PC-9 (cell line): Measurements from ENCODE around the gene PSEN1. TPM values are rescaled to one million over a fixed set of nuclear protein-coding genes. Genes with fewer than 3 reads are reported as not detected.

Source experiments
- BruUV-seq: library from RNA; stranded (reverse); fragments of 400-500 nt; replicated peaks from 2 replicates; lab custom pipeline; 2021; lab: Mats Ljungman, UMichigan
- CTCF ChIA-PET: fragments of 300-600 bp; sonication (Branson Sonifier 250); formaldehyde crosslinking; loops from one replicate; lab custom pipeline; 2022; ENCODE audit warnings: antibody characterized with exemption; lab: Charles Lee
- POLR2A ChIA-PET: fragments of 300-600 bp; sonication (Branson Sonifier 250); formaldehyde crosslinking; loops from one replicate; lab custom pipeline; 2022; ENCODE audit warnings: antibody characterized with exemption; ENCODE audit not compliant: unreplicated experiment; lab: Charles Lee
- DNase-seq, 2 experiments: peaks; one replicate each; pipeline versions ENCODE4 v3.0.0 to v3.0.0-alpha.2; 2015 to 2022; ENCODE audit warnings: mixed read lengths in 1 of 2
- H2AFZ ChIP-seq: fragments of 200-600 bp; sonication (generic); 2 replicates; pipeline ENCODE4 v1.8.1; 2017; ENCODE audit warnings: antibody characterized with exemption
- H3F3A ChIP-seq: fragments of 200-600 bp; sonication (generic); 2 replicates; pipeline ENCODE4 v1.8.1; 2017; ENCODE audit warnings: antibody characterized with exemption, mild to moderate bottlenecking, low read depth; ENCODE audit not compliant: insufficient read depth
- H3K27ac ChIP-seq: fragments of 200-600 bp; sonication (generic); 2 replicates; pipeline ENCODE4 v1.6.1; 2016; ENCODE audit warnings: mixed run types
- H3K27me3 ChIP-seq: fragments of 200-600 bp; sonication (generic); 2 replicates; pipeline ENCODE4 v1.6.1; 2016; ENCODE audit warnings: low read depth, mixed run types; ENCODE audit not compliant: insufficient read depth
- H3K36me3 ChIP-seq: fragments of 200-600 bp; sonication (generic); 2 replicates; pipeline ENCODE4 v1.6.1; 2016; ENCODE audit warnings: low read depth, mixed run types
- H3K4me1 ChIP-seq: fragments of 200-600 bp; sonication (generic); replicated peaks from 2 replicates; pipeline ENCODE4 v1.6.1; 2016; ENCODE audit warnings: mixed run types; ENCODE audit not compliant: insufficient read depth
- H3K4me2 ChIP-seq: fragments of 200-600 bp; sonication (generic); 2 replicates; pipeline ENCODE4 v1.6.1; 2017; ENCODE audit warnings: mixed run types
- H3K4me3 ChIP-seq: fragments of 200-600 bp; sonication (generic); 2 replicates; pipeline ENCODE4 v1.6.1; 2016; ENCODE audit warnings: mixed run types
- H3K79me2 ChIP-seq: fragments of 200-600 bp; sonication (generic); 2 replicates; pipeline ENCODE4 v1.6.1; 2017; ENCODE audit warnings: low read depth, mixed run types
- H3K9me2 ChIP-seq: fragments of 200-600 bp; sonication (generic); 2 replicates; pipeline ENCODE4 v1.8.1; 2017; ENCODE audit warnings: mild to moderate bottlenecking; ENCODE audit not compliant: insufficient read depth
- H3K9me3 ChIP-seq: fragments of 200-600 bp; sonication (generic); 2 replicates; pipeline ENCODE4 v1.8.1; 2016; ENCODE audit warnings: low read depth; ENCODE audit not compliant: insufficient read depth
- H4K20me1 ChIP-seq: fragments of 200-600 bp; sonication (generic); 2 replicates; pipeline ENCODE4 v1.8.1; 2017; ENCODE audit not compliant: insufficient read depth
- EZH2 ChIP-seq: fragments of 200-600 bp; sonication (generic); IDR thresholded peaks from 2 replicates; pipeline ENCODE4 v1.8.0; 2017; ENCODE audit warnings: antibody characterized with exemption, low read depth
- intact Hi-C: fragments of 100-400 bp; cut with micrococcal nuclease; formaldehyde crosslinking; loops from one replicate; pipeline ENCODE4 v1.10.0; 2022; ENCODE audit not compliant: unreplicated experiment
- total RNA-seq: library from RNA; stranded (reverse); gene quantifications from 2 replicates; pipeline ENCODE4 v1.2.3, GENCODE V29; 2021
- TF ChIP-seq, protein P1 (sequence below): fragments of 200-600 bp; sonication (generic); conservative IDR thresholded peaks from 2 replicates; pipeline ENCODE4 v1.6.1; 2017; ENCODE audit warnings: mixed run types, antibody characterized with exemption, mild to moderate bottlenecking, moderate library complexity

PSEN1 gene
- total RNA-seq, 1 experiment from 2014 or later, result 44.0 TPM

DNA sequence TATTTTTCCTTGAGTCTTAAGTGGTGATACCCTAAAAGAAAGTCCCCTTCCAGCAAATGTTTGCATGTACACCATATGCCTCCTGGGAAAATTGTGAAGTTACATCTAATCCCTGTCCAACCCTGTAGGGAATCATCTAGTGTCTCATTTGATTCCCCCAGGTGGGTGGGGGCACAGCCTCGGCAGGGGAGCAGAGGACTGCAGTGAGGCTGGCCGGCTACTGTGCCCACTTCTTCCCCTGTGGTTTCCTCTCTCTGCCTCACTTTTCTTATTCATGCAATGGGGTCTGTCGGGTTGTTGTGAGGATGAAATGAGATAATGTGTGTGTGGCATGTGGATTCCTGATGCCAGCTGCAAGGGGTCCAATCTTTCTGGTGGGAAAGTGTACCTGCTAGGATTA, 107.0 kb downstream of the PSEN1 start:
- H3K9me2 ChIP-seq, result no peaks in the 10 kb centered on the region
- peaks cover 2% of the 10 kb centered on the region; the same call in 1 of the 2 replicates for H3K4me1 ChIP-seq
- no peak for DNase-seq
- CTCF ChIA-PET, result no interaction called here
- no TSS peak for BruUV-seq
- no peak for TF ChIP-seq EZH2
- TF ChIP-seq, protein P1, sequence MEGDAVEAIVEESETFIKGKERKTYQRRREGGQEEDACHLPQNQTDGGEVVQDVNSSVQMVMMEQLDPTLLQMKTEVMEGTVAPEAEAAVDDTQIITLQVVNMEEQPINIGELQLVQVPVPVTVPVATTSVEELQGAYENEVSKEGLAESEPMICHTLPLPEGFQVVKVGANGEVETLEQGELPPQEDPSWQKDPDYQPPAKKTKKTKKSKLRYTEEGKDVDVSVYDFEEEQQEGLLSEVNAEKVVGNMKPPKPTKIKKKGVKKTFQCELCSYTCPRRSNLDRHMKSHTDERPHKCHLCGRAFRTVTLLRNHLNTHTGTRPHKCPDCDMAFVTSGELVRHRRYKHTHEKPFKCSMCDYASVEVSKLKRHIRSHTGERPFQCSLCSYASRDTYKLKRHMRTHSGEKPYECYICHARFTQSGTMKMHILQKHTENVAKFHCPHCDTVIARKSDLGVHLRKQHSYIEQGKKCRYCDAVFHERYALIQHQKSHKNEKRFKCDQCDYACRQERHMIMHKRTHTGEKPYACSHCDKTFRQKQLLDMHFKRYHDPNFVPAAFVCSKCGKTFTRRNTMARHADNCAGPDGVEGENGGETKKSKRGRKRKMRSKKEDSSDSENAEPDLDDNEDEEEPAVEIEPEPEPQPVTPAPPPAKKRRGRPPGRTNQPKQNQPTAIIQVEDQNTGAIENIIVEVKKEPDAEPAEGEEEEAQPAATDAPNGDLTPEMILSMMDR, result no peak
- H3K4me2 ChIP-seq, result no peak overlapping the region
- no peak overlapping the region for H3K4me3 ChIP-seq
- H3K27ac ChIP-seq, result no peak overlapping the region
- H3K79me2 ChIP-seq, result no peaks in the 10 kb centered on the region
- POLR2A ChIA-PET, result interaction anchor here (0.6 kb wide), 1 partner anchor 20 kb away, joined by 4 read pairs; no protein-coding TSS in a partner anchor
- peaks cover 7% of the 10 kb centered on the region; the same call in 1 of the 2 replicates for H3F3A ChIP-seq
- H3K9me3 ChIP-seq, result no peaks in the 10 kb centered on the region
- 0 out of 2 replicates have a peak, but pooled peaks cover 13% of the 10 kb centered on the region for H3K27me3 ChIP-seq
- H2AFZ ChIP-seq, result no peak overlapping the region
- H3K36me3 ChIP-seq, result no peaks in the 10 kb centered on the region
- intact Hi-C loops, result no loop called here
- no peaks in the 10 kb centered on the region for H4K20me1 ChIP-seq

DNA sequence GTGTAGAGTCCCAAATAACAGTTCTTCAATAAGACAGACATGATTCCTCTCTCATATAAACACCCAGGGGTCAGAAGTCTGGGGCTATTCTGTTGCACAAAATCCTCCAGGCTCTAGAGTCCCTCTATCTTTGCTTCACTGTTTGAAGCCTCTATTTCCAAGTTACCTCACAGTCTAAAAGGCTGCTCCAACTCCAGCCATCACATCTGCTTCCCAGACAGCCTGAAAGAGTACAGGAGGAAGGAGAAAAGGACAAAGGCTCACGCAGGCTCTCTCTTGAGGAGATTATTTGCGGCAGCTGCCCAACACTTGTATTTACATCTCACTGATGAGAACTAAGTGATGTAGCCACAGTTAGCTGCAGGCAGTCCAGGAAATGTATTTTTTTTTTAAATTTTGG, 107.4 kb downstream of the PSEN1 start:
- Histone ChIP-seq H3K4me2 (no peak overlapping the region), H3F3A (peaks cover 6% of the 10 kb centered on the region; the same call in 1 of the 2 replicates), H4K20me1 (no peaks in the 10 kb centered on the region), H3K9me3 (no peaks in the 10 kb centered on the region), H3K4me1 (no peaks in the 10 kb centered on the region), H2AFZ (no peak overlapping the region), H3K27ac (no peak overlapping the region), H3K27me3 (0 out of 2 replicates have a peak, but pooled peaks cover 13% of the 10 kb centered on the region), H3K9me2 (no peaks in the 10 kb centered on the region), H3K36me3 (no peaks in the 10 kb centered on the region), H3K4me3 (no peak overlapping the region), H3K79me2 (no peaks in the 10 kb centered on the region)
- CTCF ChIA-PET, result no interaction called here
- no TSS peak for BruUV-seq
- TF ChIP-seq, protein P1, result no peak
- TF ChIP-seq EZH2, result no peak
- intact Hi-C loops, result no loop called here
- POLR2A ChIA-PET, result interaction anchor here (0.6 kb wide), 1 partner anchor 20 kb away, joined by 4 read pairs; no protein-coding TSS in a partner anchor
- DNase-seq, result no peak

DNA sequence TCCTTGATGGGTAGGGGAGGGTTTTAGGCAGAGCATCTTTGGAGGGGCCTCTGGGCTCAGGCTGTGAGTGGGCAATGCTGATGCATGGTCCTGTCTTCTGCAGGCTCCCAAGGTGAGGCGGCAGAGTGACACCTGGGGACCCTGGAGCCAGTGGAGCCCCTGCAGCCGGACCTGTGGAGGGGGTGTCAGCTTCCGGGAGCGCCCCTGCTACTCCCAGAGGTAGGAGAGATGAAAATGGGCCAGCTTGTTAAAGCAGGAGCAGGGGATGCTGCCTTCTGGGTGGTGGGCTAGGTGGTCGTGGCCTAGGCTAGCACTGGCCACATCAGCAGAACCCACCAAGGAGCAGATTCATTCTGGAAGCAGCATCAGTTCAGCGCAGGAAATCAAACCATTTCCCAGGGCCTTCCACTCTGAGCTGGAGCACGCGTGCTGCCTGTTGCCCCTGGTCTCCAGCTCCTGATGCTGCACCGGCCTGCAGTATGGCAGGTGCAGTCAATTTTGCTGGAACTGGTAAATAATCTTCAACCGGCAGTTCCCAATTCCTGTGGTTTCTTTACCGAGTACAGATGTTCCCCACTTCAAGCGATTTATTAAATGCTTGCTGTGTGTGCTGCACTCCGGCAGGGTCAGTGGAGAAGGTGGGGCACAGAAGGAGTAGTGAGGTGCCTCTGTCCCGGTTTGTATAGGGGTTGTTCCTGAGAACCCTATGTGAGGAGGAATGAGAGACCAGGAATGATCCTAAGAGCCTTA, 108.4 kb downstream of the PSEN1 start:
- Histone ChIP-seq H4K20me1 (no peaks in the 10 kb centered on the region), H3K36me3 (no peaks in the 10 kb centered on the region), H3K4me2 (no peak overlapping the region), H3K4me3 (no peak overlapping the region), H3K9me3 (no peaks in the 10 kb centered on the region), H3K79me2 (no peaks in the 10 kb centered on the region), H2AFZ (no peak overlapping the region), H3K27ac (no peak overlapping the region), H3K4me1 (no peaks in the 10 kb centered on the region), H3F3A (no peaks in the 10 kb centered on the region), H3K27me3 (0 out of 2 replicates have a peak, but pooled peaks cover 13% of the 10 kb centered on the region), H3K9me2 (no peaks in the 10 kb centered on the region)
- BruUV-seq, result no TSS peak
- TF ChIP-seq, protein P1, result no peak
- no peak for TF ChIP-seq EZH2
- intact Hi-C loops, result no loop called here
- DNase-seq, result no peak
- ChIA-PET POLR2A (no interaction called here), CTCF (no interaction called here)
